HG02759 (cell line): ENCODE data around the gene NOS1AP.
"Not testable (repeated sequence)": the region's sequence is repeated elsewhere in the genome, so short reads cannot be mapped to it uniquely, and the experiment has no call there.

ENCODE experiments used
- ATAC-seq: cut with Tn5 transposase; IDR thresholded peaks from one replicate; pipeline ENCODE4 v1.9.1; 2021; ENCODE audit warnings: mild to moderate bottlenecking, moderate library complexity; ENCODE audit not compliant: unreplicated experiment

Gene NOS1AP

GRCh38 chr1:162165528-162165927 lies 96.0 kb downstream of the NOS1AP start:
- no peak for ATAC-seq

- no peak for ATAC-seq
Observed at GRCh38 chr1:162166917-162167615, 97.6 kb downstream of the NOS1AP start.

- ATAC-seq: no peak
Observed at GRCh38 chr1:162168261-162168660, 98.8 kb downstream of the NOS1AP start.

GRCh38 chr1:162169031-162169790 lies 99.7 kb downstream of the NOS1AP start:
- no peak for ATAC-seq

- ATAC-seq: no peak
Observed at GRCh38 chr1:162171111-162171510, 101.6 kb downstream of the NOS1AP start.

- ATAC-seq: no peak
Observed at GRCh38 chr1:162172311-162173102, 103.0 kb downstream of the NOS1AP start.

- not testable (repeated sequence) for ATAC-seq
Observed at GRCh38 chr1:162173607-162174006, 104.1 kb downstream of the NOS1AP start.

GRCh38 chr1:162174027-162174426 lies 104.5 kb downstream of the NOS1AP start:
- not testable (repeated sequence) for ATAC-seq

DNA sequence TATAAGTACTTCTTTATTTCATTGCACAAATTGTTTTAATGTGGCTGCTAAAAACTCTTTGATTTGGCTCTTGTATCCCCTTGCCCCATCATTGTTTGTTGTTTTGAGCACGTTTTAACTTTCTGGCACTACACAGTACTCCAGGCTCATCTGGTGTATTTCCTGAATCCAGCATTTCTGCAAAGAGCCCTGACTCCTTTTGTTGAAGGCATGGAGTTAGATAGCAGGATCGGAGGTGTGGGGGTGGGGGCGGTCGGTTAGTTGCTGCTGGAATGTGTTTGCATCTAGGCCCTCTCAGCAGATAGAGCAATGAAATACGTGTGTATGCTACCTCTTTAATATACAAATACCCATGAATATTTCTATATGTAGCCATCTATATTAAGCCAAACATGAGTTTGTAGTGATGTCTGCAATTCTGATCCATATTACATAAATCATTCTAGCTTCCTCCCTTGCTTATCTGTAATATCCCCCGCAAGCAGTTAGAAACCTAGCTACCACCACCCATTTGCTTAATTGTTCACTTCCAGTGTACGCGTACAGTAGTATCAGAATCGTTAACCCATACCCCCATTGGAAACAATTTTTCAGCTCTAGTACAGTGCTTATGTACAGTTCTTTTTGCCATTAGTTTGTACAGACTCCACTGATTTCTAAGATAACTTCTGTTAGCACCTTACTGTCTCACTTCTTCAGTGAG lies 106.0 kb downstream of the NOS1AP start:
- ATAC-seq: no peak

GRCh38 chr1:162177126-162177525 lies 107.6 kb downstream of the NOS1AP start:
- ATAC-seq: no peak

GRCh38 chr1:162178432-162178831 lies 108.9 kb downstream of the NOS1AP start:
- no peak for ATAC-seq

DNA sequence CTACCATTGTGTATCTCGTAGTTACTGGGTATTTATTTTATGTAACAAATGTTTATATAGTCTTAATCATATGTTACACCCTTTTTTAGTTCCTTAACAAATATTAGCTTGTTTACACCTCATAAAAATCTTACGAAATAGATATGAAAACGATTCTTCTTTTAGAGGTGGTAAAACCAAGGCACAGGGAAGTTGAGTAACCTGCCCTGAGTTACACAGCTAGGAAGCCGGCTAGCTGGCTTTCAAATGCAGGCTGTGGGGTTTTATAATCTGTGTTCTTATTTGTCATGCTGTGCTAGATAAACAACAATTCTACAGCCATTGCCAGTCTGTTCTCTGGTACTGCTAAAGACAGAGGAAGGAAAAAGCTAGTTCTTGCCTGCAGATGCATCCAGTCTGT lies 109.6 kb downstream of the NOS1AP start:
- no peak for ATAC-seq

DNA sequence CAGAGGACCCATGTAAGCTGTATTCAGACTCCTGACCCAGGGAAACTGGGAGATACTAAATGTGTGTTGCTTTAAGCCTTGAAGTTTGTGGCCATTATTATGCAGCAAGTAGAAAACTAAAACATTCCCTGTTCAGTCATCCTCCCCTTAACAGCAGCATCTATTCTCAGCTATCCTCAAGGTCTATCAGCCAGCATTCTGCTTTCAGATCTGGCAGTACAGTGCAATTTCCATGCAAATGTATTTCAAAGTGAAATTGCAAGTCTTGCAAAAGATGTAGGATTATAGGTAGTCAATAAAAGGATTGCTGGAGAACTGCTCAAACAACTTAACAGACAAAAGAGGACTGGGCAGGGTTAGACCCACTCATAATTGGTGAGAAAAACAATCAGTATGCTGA lies 111.3 kb downstream of the NOS1AP start:
- ATAC-seq: no peak

DNA sequence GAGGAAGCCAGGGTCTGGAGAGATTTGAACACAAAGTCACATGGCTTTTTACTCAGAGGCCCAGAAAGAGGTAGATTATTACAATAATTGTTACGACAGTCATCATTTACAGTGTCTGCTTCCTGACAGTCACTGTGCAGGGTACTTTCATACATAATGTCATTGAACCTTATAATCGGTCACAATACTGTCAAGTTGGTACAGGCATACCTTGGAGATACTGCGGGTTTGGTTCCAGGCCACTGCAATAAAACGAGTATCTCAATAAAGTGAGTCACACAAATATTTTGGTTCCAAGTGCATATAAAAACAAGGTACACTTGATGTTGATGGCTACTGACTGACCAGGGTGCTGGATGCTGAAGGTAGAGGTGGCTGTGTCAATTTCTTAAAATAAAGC lies 112.6 kb downstream of the NOS1AP start:
- ATAC-seq: no peak

DNA sequence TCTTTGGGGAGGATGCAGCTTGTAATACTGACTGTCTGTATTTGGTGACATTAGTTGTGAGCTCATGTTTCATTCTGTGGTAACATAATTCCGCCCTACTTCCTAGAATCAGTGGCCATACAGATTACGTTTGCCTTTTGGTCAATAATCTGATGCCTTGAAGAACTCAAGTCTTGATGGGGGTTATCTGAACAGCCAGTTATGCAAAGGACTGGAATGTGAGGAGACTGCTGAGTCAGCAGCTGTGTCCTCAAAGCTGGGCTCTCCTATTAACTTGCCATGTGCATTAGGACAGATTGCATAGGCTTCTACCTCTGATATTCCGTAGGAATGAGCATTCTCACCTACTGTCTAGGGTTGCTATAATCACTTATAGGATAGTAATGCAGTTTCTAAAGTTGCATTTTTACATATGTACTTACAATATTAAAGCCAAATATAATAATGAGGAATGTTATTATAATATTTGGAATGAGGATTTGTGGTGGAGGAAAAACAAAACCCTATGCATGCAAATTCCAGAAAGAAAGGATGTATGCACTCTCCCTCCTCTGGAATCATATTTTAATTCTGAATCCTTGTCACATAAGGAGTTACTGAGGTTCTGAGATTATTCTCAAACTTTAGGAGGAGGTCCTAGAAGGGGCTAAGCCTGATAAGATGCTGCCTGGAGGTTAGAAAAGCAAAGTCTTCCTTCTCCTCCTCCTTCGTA lies 116.0 kb downstream of the NOS1AP start:
- no peak for ATAC-seq

DNA sequence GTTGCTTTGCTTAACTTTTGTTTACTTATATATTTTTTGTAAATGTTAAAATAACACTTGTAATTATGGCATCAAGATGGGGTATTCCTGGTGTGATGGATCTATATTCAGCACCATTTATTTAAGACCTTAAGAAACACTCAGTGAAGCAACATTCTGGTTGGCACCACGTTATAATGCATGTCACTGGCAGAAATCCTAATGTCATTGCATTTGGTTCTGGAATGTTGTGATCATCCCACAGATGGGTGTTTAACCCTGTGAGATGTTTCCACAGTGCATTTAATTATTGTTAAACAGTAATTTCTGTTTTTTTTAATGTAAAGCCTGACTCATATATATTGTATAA lies 116.5 kb downstream of the NOS1AP start:
- no peak for ATAC-seq

DNA sequence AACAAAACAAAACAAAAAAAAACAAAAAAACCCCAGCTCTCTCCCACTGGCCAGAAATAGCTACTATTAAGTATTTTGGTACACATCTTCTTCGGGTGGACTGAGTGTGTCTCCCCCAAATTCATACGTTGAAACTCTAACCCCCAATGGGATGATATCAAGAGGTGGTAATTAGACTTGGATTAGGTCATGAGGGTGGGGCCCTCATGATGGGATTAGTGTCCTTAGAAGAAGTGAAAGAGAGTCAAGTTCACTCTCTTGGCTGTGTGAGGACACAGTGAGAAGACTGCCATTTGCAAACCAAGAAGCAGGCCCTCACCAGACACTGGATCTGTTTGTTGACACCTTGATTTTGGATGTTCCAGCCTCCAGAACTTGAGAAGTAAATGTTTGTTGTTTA lies 116.9 kb downstream of the NOS1AP start:
- ATAC-seq: no peak

GRCh38 chr1:162187687-162188276 lies 118.3 kb downstream of the NOS1AP start:
- ATAC-seq: no peak

- no peak for ATAC-seq
Observed at GRCh38 chr1:162189345-162189744, 119.9 kb downstream of the NOS1AP start.
